ENCODE measurements around the gene MS4A4A. TPM values are rescaled to one million over a fixed set of nuclear protein-coding genes. Genes with fewer than 3 reads are reported as not detected.

Gene MS4A4A
- not detected in 2 replicates for total RNA-seq

GRCh38 chr11:60280412-60280811 lies at the start of gene MS4A4A:
Gene MS4A4A (plus strand): TSS chr11:60280666. CDS start chr11:60280676, 10 bp downstream.

GRCh38 chr11:60242740-60243239 lies 37.7 kb upstream of the MS4A4A start, which contains the start of gene MS4A4E:
Gene MS4A4E (minus strand): TSS chr11:60243137. CDS start chr11:60230055, 13,082 bp downstream.

GRCh38 chr11:60326955-60327354 lies 46.5 kb downstream of the MS4A4A start, which contains the start of gene MS4A6E:
Gene MS4A6E (plus strand): TSS chr11:60327255. CDS start chr11:60334896, 7,641 bp downstream.

Other genes starting within 250 kb of the MS4A4A start
- not detected in 2 replicates for gene OOSP2, start 240.3 kb upstream of the MS4A4A start, total RNA-seq
- not detected in 2 replicates for gene MS4A3, start 224.0 kb upstream of the MS4A4A start, total RNA-seq
- gene MS4A2, start 192.0 kb upstream of the MS4A4A start, total RNA-seq = not detected in 2 replicates
- gene MS4A6A, start 97.6 kb upstream of the MS4A4A start, total RNA-seq = 0.81 and 3.8 TPM in 2 replicates
- not detected in 2 replicates for gene MS4A4E, start 37.5 kb upstream of the MS4A4A start, total RNA-seq
- gene MS4A6E, start 46.6 kb downstream of the MS4A4A start, total RNA-seq = not detected in 2 replicates
- gene MS4A7, start 97.9 kb downstream of the MS4A4A start, total RNA-seq = not detected in 2 replicates
- not detected in 2 replicates for gene MS4A14, start 115.8 kb downstream of the MS4A4A start, total RNA-seq
- gene MS4A5, start 148.9 kb downstream of the MS4A4A start, total RNA-seq = not detected in 2 replicates
- gene MS4A1, start 175.2 kb downstream of the MS4A4A start, total RNA-seq = not detected in 2 replicates
- not detected in 2 replicates for gene MS4A12, start 212.1 kb downstream of the MS4A4A start, total RNA-seq
- gene MS4A13, start 234.7 kb downstream of the MS4A4A start, total RNA-seq = not detected in 2 replicates